Bone marrow (tissue), 2 donors: Measurements from ENCODE around the gene SLC39A11.
"Not testable (repeated sequence)": the region's sequence is repeated elsewhere in the genome, so short reads cannot be mapped to it uniquely, and the experiment has no call there.

ENCODE experiments used
- DNase-seq, 2 donors: peaks; one replicate each; lab custom pipeline; 2025; lab: John Stamatoyannopoulos, UW

The SLC39A11 gene

DNA sequence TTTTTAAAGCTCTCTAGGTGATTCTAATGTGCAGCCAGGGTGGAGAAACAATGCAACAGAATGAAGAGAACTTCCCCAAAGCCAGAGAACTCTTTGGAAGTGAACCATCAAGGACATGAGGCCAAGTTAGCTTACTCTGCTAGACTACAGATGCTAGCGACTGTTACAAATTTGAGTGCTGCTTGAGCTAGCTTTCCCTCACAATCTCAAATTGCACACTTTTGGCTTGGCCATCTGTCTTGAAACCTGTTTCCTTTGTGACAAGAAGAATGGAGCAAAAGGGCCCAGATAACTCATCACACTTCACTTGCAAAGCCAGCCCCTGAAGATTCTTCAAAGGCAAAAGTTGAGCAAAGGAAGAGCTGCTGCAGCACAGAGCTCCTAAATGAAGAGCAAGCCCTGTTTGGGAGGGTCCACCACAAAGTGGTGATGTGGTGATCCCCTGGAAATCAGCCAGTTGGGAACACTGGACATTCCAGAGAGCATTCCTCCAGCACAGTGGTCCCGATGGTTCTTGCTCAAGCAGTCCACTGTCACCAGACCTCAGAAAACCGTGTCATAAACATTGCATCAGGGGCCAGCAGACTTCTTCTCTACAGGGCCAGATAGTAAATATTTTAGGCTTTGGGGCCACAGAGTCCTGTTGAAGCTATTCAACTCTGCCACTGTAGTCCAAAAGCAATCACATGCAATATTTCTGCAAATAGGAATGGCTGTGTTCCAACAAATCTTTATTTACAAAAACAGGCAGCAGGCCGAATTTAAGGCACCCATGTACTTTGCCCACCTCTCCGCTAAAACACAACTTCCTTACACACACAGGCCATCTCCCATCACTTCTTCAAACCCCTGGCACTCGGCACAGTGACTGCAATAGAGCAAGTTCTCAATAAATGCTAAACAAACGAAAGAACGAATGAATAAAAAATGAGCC is 21.2 kb downstream of the SLC39A11 start:
- DNase-seq = no peak

DNA sequence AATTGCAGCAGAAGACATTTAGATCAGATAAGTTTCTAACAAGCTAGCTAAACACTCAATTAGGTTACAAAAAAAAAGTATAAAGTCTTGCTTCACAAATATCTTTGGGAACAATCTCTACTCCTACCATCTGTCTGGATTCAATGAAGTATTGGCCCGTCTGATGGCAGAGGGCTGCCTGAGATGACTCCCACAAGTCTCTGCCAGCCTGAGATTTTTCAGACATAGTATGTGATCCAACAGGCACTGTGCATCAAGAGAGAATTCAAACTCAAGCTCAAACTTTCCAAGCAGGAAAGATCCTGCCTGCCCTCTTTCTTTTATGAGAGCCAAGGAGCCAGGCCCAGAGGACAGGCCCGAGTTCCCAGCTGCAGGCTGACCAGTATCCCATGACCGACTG is 22.6 kb downstream of the SLC39A11 start:
- DNase-seq = no peak

DNA sequence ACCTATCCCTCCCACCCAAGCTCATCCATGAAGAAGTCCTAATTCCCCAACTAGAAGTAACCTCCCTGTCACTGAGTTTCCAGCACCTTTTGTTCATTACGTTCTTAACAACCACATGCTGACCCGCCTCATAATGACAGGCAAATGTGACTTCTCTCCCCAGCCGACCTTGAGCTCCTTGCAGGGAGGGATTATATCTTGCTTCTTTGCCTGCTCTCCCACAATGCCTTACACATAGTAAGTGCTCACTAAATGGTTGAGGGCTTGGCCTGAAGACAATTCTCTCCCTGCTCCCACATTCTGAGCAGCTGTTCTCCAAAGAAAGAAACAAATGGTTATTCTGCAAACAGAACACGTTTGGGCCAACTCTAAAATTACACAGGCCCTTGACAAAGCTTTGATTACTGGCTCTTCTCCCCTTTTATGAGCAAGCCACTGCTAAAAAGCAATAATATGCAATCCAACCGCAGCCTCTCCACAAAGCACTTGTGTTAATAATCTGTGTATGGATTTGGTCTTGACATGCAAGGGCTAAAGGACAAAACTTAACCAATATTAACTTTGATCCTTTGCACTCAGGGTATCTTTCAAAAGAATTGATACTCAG is 23.2 kb downstream of the SLC39A11 start:
- DNase-seq = no peak

DNA sequence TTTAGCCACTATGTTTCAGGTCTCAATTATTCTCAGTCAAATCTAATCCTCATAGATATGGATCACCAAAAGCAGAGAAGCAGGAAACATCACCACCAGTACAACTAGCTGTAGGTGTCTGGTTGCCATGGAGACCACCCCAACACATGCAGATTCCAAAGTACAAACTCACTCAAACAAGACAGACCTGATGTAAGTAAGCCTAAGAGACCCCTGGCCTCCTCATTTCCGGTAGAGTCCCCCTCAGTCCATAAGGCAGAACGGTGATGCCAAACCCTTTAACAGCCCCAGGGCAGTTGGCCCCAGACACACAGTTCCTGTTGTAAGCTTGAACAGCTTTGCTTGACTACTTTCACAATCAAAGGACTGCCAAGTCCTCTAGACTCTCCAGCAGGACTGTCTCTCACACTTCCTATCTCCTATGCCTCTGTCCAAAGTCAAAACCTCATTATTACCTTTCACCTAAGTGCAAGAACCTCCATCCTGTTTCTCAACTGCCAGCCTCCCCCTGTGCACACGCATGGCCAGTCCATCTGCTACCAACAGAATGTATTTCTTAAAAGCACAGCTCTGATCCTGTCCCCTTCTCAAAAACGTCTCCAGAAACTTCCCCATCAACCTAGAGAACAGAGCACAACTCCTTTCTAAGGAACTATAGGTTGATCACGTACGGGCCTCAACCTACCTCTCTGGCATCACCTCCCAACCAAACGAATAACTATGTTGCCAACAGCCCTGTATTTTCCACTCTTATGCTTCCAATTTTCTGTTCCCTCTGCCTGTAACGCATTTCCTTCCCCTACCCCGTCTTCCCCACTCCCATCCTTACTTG is 23.9 kb downstream of the SLC39A11 start:
- DNase-seq = no peak

DNA sequence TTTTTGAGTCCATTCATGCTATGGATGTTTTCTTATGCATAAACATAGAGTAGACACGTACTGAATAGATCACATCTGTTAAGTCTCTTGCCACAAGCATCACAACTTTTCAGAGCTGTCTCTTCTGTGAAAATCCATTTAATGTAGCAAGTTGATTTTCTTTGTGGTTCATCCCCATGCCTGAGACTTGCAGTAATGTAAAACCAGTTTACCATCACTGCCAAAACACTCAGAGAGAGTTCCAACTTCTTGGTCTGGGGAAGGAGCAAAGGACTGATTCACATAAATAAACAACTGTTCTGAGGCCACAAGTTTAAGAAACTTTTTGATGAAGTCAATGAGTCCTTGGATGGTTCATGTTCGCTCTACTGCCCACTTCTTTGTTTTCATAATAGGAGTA is 24.8 kb downstream of the SLC39A11 start:
- DNase-seq = not testable (repeated sequence)

DNA sequence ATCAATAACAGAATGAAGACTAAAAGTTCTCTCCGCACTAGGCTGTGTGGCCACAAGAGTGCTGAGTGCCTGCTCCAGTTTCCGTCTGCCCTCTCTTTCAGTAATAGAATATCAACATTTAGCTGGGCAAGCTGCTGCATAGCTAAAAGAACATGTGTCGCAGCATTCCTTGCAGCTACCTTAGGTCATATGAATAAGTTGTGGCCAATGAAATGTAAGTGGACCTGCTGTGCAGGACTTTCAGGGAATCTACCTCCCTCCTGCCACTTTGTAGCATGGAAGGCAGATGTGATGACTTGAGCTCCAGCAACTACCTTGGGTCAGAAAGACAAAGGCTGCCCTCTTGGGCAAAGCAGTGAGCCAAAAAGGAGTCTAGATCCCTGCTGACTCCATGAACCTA is 25.4 kb downstream of the SLC39A11 start:
- DNase-seq = no peak

DNA sequence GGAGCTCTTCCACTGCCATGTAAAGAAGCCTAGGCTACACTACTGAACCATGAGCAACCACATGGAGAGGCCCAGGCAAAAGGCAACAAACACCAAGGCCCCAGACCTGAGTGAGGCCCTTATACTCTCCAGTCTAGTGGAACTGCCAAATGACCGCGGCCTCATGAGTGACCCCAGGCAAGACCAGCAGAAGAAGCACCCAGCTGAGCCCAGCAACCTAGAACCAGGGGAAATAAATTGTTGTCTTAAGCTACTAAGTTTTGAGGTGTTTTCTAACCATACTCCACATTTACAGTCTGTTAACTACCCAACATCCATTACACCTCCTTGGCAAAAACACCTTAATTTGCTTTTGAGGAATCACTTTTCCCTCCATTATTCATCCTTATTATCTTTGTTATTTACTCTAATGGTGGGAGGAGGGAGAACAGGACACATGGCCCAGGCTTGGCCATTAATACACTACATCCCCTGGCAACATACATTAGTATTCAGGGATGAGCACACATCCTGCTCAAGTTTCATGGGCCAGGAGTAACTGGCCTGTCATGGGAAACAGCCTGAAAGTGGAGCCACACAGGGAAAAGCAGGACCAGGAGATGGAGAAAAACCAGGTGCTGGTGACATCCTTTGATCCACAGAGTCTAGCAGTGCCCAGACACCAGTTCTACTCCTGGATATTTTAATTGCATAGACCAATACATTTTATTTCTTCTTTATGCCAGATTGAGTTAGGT is 26.2 kb downstream of the SLC39A11 start:
- no peak for DNase-seq

DNA sequence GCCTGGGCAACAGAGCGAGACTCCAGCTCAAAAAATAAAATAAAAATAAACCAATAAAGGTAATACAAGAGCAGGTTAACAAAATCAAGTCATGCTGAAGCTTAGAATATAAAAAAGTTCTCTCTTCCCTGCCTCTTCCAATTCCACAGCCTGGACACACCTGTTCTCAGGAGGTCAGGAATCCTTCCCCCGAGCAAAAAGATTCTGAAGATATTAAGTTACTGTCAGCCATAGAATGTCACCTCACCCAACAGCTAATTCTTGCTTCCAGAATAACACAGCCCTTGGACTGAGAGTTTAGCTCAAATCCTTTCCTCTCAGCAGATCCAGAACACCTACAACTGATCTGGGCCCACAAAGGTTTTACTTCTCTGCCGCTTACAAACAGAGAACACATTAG is 27.1 kb downstream of the SLC39A11 start:
- DNase-seq = no peak

DNA sequence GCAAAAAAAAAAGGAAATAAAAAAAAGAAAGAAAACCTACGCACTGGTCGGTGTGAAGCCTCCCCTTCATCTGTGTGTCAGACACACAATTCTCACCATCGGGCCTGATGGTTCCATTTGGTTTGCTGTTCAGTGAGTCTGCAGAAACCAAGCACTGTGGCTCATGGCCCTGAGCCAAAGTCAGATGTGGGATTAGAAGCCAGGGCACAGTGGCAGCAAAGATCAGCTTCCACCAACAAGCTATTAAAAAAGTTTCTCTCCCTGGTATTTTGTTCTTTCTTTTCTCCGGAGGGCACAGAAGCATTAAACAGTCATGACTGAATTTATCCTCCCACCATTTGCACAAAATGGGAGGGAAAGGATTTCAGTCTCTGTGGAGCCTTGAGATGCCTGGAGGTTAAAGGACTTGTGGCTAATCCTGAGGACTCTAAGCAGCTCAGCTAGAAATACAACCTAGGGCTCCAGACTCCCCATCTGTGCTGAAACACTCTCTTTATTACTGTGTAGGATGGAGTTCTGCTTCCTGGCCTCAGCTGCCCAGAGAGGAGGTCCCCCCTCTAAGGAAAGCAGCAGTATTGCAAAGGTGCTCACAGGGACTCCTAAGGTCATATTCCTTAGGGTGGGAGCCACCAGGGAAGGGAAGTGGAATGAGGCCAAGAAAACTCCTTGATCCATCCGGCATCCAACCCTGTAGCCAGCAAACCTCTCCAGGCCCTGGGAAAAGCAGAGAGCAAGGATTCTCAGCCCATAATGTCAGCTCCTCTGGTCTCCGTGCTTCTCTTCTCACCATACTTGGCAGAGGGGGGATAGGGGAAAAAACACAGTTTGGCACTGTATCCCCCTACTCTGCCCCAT is 28.2 kb downstream of the SLC39A11 start:
- DNase-seq = no peak

DNA sequence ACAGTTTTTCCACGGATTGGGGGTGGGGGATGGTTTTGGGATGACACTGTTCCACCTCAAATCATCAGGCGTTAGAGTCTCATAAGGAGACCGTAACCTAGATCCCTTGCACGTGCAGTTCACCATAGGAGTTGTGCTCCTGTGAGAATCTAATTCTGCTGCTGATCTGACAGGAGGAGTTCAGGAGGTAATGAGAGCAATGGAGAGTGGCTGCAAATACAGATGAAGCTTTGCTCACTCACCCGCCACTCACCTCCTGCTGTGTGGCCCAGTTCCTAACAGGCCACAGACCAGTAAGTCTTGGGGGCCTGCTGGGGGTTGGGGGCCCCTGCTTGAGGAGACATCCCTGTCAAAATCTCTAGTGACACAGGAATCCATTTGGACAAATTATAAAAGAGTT is 29.8 kb downstream of the SLC39A11 start:
- no peak for DNase-seq

DNA sequence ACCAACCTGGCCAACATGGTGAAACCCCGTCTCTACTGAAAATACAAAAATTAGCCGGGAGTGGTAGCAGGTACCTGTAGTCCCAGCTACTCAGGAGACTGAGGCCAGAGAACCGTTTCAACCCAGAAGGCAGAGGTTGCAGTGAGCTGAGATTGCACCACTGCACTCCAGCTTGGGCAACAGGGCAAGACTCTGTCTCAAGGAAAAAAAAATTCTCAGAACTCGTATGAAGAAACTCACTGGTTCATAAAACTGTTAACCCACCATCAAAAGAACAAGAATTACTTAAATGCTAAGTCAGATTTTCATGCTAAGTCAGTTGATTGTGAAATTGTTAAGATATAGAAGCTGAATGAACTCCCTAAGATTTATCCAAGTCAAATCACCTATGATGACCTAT is 31.3 kb downstream of the SLC39A11 start:
- DNase-seq = no peak

DNA sequence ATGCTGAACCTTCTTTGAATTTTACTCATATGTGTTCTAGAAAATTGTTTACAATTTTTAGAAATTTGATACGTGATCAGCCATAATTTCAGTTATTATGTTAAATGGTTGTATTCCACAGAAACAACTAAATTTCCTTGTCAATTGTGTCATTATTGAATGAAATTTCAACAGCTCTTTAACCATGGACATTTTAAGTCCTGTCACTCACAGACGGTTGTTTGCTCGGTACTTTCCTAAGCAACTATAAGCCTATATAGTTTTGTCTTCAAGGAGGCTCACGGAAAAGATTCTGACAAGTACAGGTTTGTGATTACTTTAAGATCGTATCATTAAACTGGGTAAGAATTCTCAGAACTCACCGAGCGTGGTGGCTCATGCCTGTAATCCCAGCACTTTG is 31.8 kb downstream of the SLC39A11 start:
- no peak for DNase-seq

DNA sequence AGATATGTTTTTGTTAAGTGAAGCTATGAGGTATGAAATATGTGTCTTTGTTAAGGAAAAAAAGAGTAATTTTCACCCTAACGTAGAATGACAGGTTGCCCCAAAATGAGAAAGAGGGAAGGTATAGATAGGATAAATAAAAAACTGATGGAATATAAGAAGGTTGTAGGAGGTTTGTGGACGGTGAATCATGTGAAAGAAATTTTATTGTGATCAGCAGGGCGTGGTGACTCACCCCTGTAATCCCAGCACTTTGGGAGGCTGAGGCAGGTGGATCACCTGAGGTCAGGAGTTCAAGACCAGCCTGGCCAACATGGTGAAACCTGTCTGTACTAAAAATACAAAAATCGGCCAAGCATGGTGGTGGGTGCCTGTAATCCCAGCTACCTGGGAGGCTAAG is 32.8 kb downstream of the SLC39A11 start:
- DNase-seq = not testable (repeated sequence)

DNA sequence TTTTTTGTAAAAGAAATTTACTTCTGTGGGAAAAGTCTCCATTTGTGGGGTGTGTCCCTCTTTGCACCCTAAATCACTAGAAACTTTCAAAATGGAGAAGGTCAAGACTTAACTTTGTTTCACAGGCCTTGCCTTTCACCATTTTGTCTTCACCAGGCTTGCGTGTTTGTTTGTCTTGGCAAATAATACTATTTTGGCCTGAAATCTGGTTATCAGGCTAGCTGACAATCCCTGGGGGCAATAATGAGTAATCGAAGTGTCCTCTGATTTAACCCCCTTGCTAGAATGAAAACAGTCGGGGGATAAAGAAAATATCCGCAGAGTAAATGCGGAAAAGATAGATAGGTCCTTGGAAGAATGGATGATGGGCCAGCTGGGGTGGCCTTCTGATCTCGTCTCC is 34.5 kb downstream of the SLC39A11 start:
- no peak for DNase-seq

DNA sequence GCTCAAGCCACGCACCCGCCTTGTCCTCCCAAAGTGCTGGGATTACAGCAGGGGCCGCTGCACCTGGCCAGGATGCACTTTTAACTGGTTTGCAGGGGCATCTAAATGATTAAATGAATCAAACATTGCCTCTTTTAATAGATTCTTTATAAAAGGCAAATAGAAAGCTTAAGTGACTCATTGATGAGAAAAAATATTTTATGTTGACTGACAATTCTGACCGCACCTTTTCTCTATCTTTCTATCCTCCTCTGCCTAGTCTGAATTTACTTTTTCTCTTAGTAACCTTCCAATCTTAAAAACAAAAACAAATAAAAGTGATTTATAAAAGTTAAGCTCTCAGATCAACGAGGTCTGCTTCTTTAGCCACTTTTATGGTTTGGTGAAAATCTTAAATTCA is 35.3 kb downstream of the SLC39A11 start:
- DNase-seq = no peak

DNA sequence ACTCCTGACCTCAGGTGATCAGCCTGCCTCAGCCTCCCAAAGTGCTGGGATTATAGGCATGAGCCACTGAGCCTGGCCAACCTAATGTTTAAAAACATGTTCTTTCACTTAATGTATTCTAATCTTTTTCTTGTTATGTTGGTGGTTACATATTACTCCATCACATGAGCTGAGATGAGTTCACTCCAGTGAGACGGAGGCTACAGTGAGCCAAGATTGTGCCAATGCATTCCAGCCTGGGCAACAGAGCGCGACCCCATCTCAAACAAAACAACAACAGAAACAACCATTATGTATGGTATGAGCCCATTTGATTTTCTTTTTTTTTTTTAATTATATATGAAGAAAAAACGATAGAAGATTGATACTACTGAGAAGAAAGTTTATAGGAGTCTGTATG is 39.6 kb downstream of the SLC39A11 start:
- DNase-seq = no peak

DNA sequence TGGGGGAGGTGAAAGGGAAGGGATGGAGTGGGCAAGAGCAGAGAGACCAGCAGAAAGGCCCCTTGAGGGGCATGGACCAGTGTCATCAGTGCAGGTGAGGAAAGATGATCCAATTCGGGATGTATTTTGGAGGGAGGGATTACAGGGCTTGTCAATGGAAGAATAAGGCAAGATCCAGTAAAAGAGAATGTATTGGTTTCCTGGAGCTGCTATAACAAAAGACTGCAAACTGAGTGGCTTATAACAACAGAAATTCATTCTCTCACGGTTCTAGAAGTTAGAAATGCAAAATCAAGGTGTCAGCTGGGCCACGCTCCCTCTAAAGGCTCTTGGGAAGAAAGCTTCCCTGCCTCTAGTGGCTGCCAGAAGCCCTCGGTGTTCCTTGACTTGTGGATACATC is 41.7 kb downstream of the SLC39A11 start:
- DNase-seq = no peak

DNA sequence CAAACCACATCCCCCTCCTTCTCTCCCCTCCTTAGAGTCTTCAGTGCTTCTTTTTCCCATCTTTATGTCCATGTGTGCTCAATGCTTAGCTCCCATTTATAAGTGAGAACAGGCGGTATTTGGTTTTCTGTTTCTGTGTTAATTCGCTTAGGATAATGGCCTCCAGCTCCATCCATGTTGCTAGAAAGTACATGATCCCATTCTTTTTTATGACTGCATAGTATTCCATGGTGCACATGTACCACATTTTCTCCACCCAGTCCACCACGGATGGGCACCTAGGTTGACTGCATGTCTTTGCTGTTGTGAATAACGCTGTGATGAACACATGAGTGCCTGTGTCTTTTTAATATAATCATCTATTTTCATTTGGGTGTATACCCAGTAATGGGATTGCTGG is 44.3 kb downstream of the SLC39A11 start:
- DNase-seq = no peak

DNA sequence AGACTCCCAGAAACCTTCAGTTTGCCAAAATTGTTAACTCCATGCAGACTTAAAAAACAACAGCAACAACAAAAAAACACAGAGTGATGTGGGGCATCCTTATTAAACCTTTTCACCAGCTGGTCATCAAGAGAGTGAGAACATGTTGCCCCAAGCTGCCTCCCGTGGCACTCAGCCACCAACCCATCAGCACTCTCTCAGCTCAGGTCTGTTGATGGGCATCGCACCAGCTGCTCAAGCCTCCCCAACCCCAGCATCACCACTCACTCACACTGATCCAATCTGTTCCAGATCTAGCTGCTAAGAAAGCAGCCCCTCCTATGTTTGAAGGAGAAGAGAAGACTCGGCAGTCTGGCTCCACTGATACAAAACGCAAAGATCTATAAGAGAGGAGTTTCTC is 46.8 kb downstream of the SLC39A11 start:
- no peak for DNase-seq

DNA sequence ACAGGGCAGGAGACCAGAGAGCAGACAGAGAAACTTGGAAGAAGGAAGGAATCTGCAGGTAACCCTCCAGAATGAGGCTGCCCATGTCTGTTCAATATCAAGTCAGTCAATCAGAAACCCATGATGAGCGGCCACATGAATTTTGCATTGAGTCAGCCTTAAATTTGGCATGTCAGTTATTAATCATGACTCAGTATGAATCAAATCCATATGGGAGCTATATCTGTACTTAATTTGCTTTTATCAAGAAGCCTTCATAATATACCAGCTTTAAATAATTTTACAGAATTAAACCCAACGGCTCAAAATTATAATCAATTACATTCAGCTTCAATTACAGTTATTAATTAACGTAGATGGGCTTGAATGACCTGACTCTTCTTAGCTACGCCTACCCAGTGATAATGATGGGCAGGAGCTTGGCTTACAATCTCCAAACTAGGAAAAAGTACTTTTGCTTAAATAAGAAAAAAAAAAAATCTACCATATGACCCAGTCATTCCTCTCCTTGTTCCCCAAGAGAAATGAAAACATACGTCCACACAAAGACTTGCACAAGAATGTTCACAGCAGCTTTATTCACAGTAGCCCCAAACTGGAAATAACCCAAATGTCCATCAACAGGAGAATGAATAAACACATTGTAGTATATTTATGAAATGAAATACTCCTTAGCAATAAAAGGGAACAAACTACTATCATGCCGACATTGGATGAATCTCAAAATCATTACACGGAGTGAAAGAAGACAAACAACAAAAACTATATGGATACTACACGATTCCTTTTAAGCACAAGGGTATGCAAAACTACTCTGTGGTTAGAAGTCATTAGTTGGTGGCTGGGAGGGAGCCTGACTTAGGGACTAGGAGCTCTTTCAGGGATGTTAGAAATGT is 48.6 kb downstream of the SLC39A11 start:
- DNase-seq = no peak
